Right cardiac atrium (tissue), 5 donors: ENCODE data around the gene HSPA12B. TPM values are rescaled to one million over a fixed set of nuclear protein-coding genes. Genes with fewer than 3 reads are reported as not detected.
A peak's percentile ranks its signal among the peaks of the same experiment; 100 is the strongest.

ENCODE experiments used
- ATAC-seq, 2 donors: fragments of 200-7000 bp; cut with Tn5 transposase; one replicate each; pipeline versions ENCODE4 v1.8.0 to v1.9.1; 2020; ENCODE audit warnings: moderate library complexity in 2 of 2, mild to moderate bottlenecking in 1 of 2
- DNase-seq, 3 donors: peaks; one replicate each; pipeline ENCODE4 v3.0.0-alpha.2; 2020
- H3K27ac ChIP-seq: one replicate; pipeline ENCODE4 v1.5.1; 2013; ENCODE audit warnings: mild to moderate bottlenecking, low read length, control low read depth, moderate library complexity
- H3K27me3 ChIP-seq: one replicate; pipeline ENCODE4 v1.6.1; 2013; ENCODE audit not compliant: control insufficient read depth, insufficient read depth
- H3K4me1 ChIP-seq: one replicate; pipeline ENCODE4 v1.6.1; 2013; ENCODE audit warnings: low read length; ENCODE audit not compliant: control insufficient read depth, insufficient read depth
- H3K4me3 ChIP-seq: one replicate; pipeline ENCODE4 v1.5.1; 2013; ENCODE audit warnings: low read length, control low read depth
- H3K9me3 ChIP-seq: one replicate; pipeline ENCODE4 v1.6.1; 2013; ENCODE audit warnings: low read length; ENCODE audit not compliant: control insufficient read depth
- WGBS: extraction: QIAGEN DNeasy Blood & Tissue Kit; methylation state at CpG from one replicate; pipeline ENCODE4 v1.1.7; 2013; 5-methylcytosine and 5-hydroxymethylcytosine counted together
- intact Hi-C, 4 donors: fragments of 100-400 bp; cut with DNase I; formaldehyde crosslinking; loops; one replicate each; pipeline versions ENCODE4 v1.11.0 to v1.14.0; 2022 to 2023
- polyA plus RNA-seq: library from polyadenylated mRNA; stranded (reverse); fragments of 200-250 nt; gene quantifications from one replicate; pipeline ENCODE4 v1.2.3, GENCODE V29; 2013
- total RNA-seq, 4 donors: library from RNA; stranded (reverse); fragmentation: NEBNext Ultra II Directional; extraction: Animal tissue kit (Norgen Biotek cat#: 25700); gene quantifications; one replicate each; pipeline ENCODE4 v1.2.1, GENCODE V29; 2021
- donor health status: healthy with polysubstance abuse.
- donor health status: DM: no; HTN: yes; CAD: no.
- donor health status: DM: no; HTN: no; CAD: no.
- donor health status: DM: no; HTN: yes; CAD: no; lungs with severe emphysema.
- donor health status: DM: yes; HTN: yes; CAD: no.

The HSPA12B gene
- total and polyA plus RNA-seq, 5 donors = 6.1 to 13.0 (median 7.9) TPM

- H3K4me1 ChIP-seq = no peaks in the 10 kb centered on the region
- WGBS = 89% methylated on average over 11 of the region's 11 CpGs
- no peaks in the 10 kb centered on the region for H3K9me3 ChIP-seq
- H3K27me3 ChIP-seq = no peaks in the 10 kb centered on the region
- H3K4me3 ChIP-seq = no peak overlapping the region
- H3K27ac ChIP-seq = no peak overlapping the region
- ATAC-seq (no peak), DNase-seq (peak in 2 of 3 donors; percentile 26 to 53)
- intact Hi-C loops = loop anchor here in 1 of 4 donors (10.0 kb wide), 1 partner anchor 85 kb away; no protein-coding TSS in a partner anchor
Measured at GRCh38 chr20:3759884-3760283, 27.4 kb downstream of the HSPA12B start.

GRCh38 chr20:3760655-3761348 is 28.3 kb downstream of the HSPA12B start:
- 81% methylated on average over 10 of the region's 10 CpGs for WGBS

GRCh38 chr20:3763671-3764601 is 31.5 kb downstream of the HSPA12B start:
- DNase-seq (peak; percentile 15 to 49 (median 49)), ATAC-seq (no peak)
- intact Hi-C loops = loop anchor here in 1 of 4 donors (10.0 kb wide), 1 partner anchor 89 kb away; no protein-coding TSS in a partner anchor
- Histone ChIP-seq H3K4me1 (no peaks in the 10 kb centered on the region), H3K4me3 (no peak overlapping the region), H3K27me3 (no peaks in the 10 kb centered on the region), H3K27ac (no peak overlapping the region), H3K9me3 (no peaks in the 10 kb centered on the region)
- 79% methylated on average over 8 of the region's 8 CpGs for WGBS

More at GRCh38 chr20:3760655-3761348, 28.3 kb downstream of the HSPA12B start:
- Histone ChIP-seq H3K4me1 (no peaks in the 10 kb centered on the region), H3K9me3 (no peaks in the 10 kb centered on the region), H3K4me3 (no peak overlapping the region), H3K27ac (no peak overlapping the region), H3K27me3 (no peaks in the 10 kb centered on the region)
- DNase-seq (no peak), ATAC-seq (no peak)
- intact Hi-C loops = loop anchor here in 1 of 4 donors (10.0 kb wide), 1 partner anchor 86 kb away; no protein-coding TSS in a partner anchor

GRCh38 chr20:3764659-3765058 is 32.2 kb downstream of the HSPA12B start:
- no peak overlapping the region for H3K27ac ChIP-seq
- no peaks in the 10 kb centered on the region for H3K9me3 ChIP-seq
- no peaks in the 10 kb centered on the region for H3K27me3 ChIP-seq
- no peaks in the 10 kb centered on the region for H3K4me1 ChIP-seq
- intact Hi-C loops = loop anchor here in 2 of 4 donors (5.0 to 10.0 kb wide), 2 partner anchors 87 to 90 kb away; no protein-coding TSS in a partner anchor
- WGBS = 89% methylated on average over 3 of the region's 3 CpGs
- H3K4me3 ChIP-seq = no peak overlapping the region
- peak; percentile 4 to 42 (median 41) for DNase-seq
- no peak for ATAC-seq

- ATAC-seq (no peak), DNase-seq (peak; percentile 32 to 73 (median 49))
- Histone ChIP-seq H3K9me3 (no peaks in the 10 kb centered on the region), H3K4me1 (no peaks in the 10 kb centered on the region), H3K27ac (no peak overlapping the region), H3K27me3 (no peaks in the 10 kb centered on the region), H3K4me3 (no peak overlapping the region)
- intact Hi-C loops = loop anchor here in 2 of 4 donors (5.0 to 10.0 kb wide), 2 partner anchors 88 to 91 kb away; no protein-coding TSS in a partner anchor
- WGBS = 58% methylated on average over 3 of the region's 3 CpGs
Measured at GRCh38 chr20:3765171-3765882, 32.8 kb downstream of the HSPA12B start.

- no peaks in the 10 kb centered on the region for H3K27me3 ChIP-seq
- no peaks in the 10 kb centered on the region for H3K4me1 ChIP-seq
- no peak overlapping the region for H3K27ac ChIP-seq
- 34% methylated on average over 9 of the region's 9 CpGs for WGBS
- ATAC-seq = no peak
- peak; percentile 16 to 32 (median 26) for DNase-seq
- H3K9me3 ChIP-seq = no peaks in the 10 kb centered on the region
- H3K4me3 ChIP-seq = peak overlapping the region; percentile 45
- intact Hi-C loops = loop anchor here in 2 of 4 donors (5.0 to 10.0 kb wide), 2 partner anchors 89 to 92 kb away; no protein-coding TSS in a partner anchor
Measured at GRCh38 chr20:3766422-3767109, 34.1 kb downstream of the HSPA12B start.

GRCh38 chr20:3767110-3767426 is 34.6 kb downstream of the HSPA12B start:
- WGBS = 2% methylated on average over 21 of the region's 21 CpGs
- DNase-seq (peak in 2 of 3 donors; percentile 62 to 63), ATAC-seq (peak in 1 of 2 donors; percentile 5)

GRCh38 chr20:3767427-3768341 is 35.2 kb downstream of the HSPA12B start, which contains the start of gene ADISSP:
Gene ADISSP (minus strand): TSS chr20:3767753. CDS start chr20:3760100, 7,653 bp downstream.
- H3K9me3 ChIP-seq = no peaks in the 10 kb centered on the region
- peak within 1 kb of the TSS; percentile 49 for H3K4me3 ChIP-seq
- peak within 1 kb of the TSS; percentile 51 for H3K27ac ChIP-seq
- ATAC-seq (peak; percentile 96 to 98), DNase-seq (peak; percentile 100)
- WGBS = under 1% methylated on average over 80 of the region's 80 CpGs
- no peaks in the 10 kb centered on the region for H3K4me1 ChIP-seq
- H3K27me3 ChIP-seq = no peaks in the 10 kb centered on the region
- intact Hi-C loops = loop anchor here in 2 of 4 donors (5.0 to 10.0 kb wide), 2 partner anchors 90 to 93 kb away; no protein-coding TSS in a partner anchor

More at GRCh38 chr20:3767110-3767426, 34.6 kb downstream of the HSPA12B start:
- Histone ChIP-seq H3K4me3 (peak overlapping the region; percentile 45), H3K9me3 (no peaks in the 10 kb centered on the region), H3K4me1 (no peaks in the 10 kb centered on the region), H3K27me3 (no peaks in the 10 kb centered on the region), H3K27ac (no peak overlapping the region)
- intact Hi-C loops = loop anchor here in 2 of 4 donors (5.0 to 10.0 kb wide), 2 partner anchors 90 to 92 kb away; no protein-coding TSS in a partner anchor
